Measurements from ENCODE around the gene DLX1.

GRCh38 chr2:172066394-172066886 is 18.9 kb upstream of the DLX1 start:
- TF ChIP-seq POLR2A (IDR thresholded peaks at IDR 0.05; ENCODE audit: control extremely low read depth in 1 of 2, low read depth in 2 of 2, low read length in 2 of 2) (no peak), ZNF274 (IDR thresholded peaks at IDR 0.05; ENCODE audit: borderline replicate concordance, extremely low read depth, low read length) (no peak), CTCF (IDR thresholded peaks at IDR 0.05; ENCODE audit: control extremely low read depth in 1 of 3, insufficient read depth in 1 of 3, low read depth in 1 of 3, low read length in 3 of 3) (no peak)

Measured in H1 (cell line).